Sigmoid colon (tissue), 4 donors: ENCODE results near the gene LPCAT3.

Source experiments
- CTCF ChIP-seq, 4 experiments: fragments of 450-650 bp in 3 of 4; fragments of 200-600 bp in 1 of 4; IDR thresholded peaks; one replicate each; pipeline ENCODE4 v1.5.1; 2016 to 2019; ENCODE audit warnings: antibody characterized with exemption in 4 of 4, mild to moderate bottlenecking in 3 of 4, moderate library complexity in 2 of 4
- EP300 ChIP-seq, 4 donors: sonication (generic); formaldehyde crosslinking; IDR thresholded peaks; one replicate each; pipeline ENCODE4 v1.6.1; 2017; ENCODE audit warnings: antibody characterized with exemption in 4 of 4
- POLR2A ChIP-seq, 2 donors: fragments of 450-650 bp; IDR thresholded peaks; one replicate each; pipeline ENCODE4 v1.6.1; 2016; ENCODE audit warnings: antibody characterized with exemption in 2 of 2, mild to moderate bottlenecking in 2 of 2, moderate library complexity in 2 of 2
- POLR2AphosphoS5 ChIP-seq, 4 donors: sonication (generic); formaldehyde crosslinking; IDR thresholded peaks; one replicate each; pipeline ENCODE4 v1.6.1; 2017; ENCODE audit warnings: antibody characterized with exemption in 4 of 4

GRCh38 chr12:6965714-6966113 lies 52.6 kb downstream of the LPCAT3 start:
- TF ChIP-seq CTCF (IDR thresholded peaks at IDR 0.05) (no peak), POLR2A (IDR thresholded peaks at IDR 0.05) (no peak), EP300 (IDR thresholded peaks at IDR 0.05) (no peak), POLR2AphosphoS5 (IDR thresholded peaks at IDR 0.05) (no peak)
